Progenitor cell of endocrine pancreas (in vitro differentiated cells): ENCODE results near the gene NTS. TPM values are rescaled to one million over a fixed set of nuclear protein-coding genes. Genes with fewer than 3 reads are reported as not detected.

ENCODE experiments used
- DNase-seq: peaks from one replicate; pipeline ENCODE4 v3.0.0; 2021; ENCODE audit warnings: low spot score; ENCODE audit not compliant: unreplicated experiment
- H3K27ac Mint-ChIP-seq: 2 replicates; pipeline ENCODE4 v1.8.0; 2021; ENCODE audit warnings: mild to moderate bottlenecking, moderate library complexity, mixed read lengths
- H3K27me3 Mint-ChIP-seq: 2 replicates; pipeline ENCODE4 v1.8.0; 2021; ENCODE audit warnings: mixed read lengths
- H3K36me3 Mint-ChIP-seq: 2 replicates; pipeline ENCODE4 v1.8.0; 2022; ENCODE audit warnings: mixed read lengths; ENCODE audit not compliant: insufficient read depth
- H3K4me1 Mint-ChIP-seq: 2 replicates; pipeline ENCODE4 v1.8.0; 2021; ENCODE audit warnings: low read depth, mixed read lengths
- H3K4me3 Mint-ChIP-seq: 2 replicates; pipeline ENCODE4 v1.8.0; 2021; ENCODE audit warnings: low read depth, mild to moderate bottlenecking, moderate library complexity, mixed read lengths
- H3K9me3 Mint-ChIP-seq: 2 replicates; pipeline ENCODE4 v1.8.0; 2021; ENCODE audit warnings: low read depth, mixed read lengths
- CTCF ChIP-seq: fragments of 200-600 bp; sonication (generic); IDR thresholded peaks from one replicate; pipeline ENCODE4 v1.5.0; 2021; ENCODE audit warnings: antibody characterized with exemption, mild to moderate bottlenecking; ENCODE audit not compliant: unreplicated experiment
- total RNA-seq: library from RNA; stranded (reverse); gene quantifications from 2 replicates; pipeline ENCODE4 v1.2.1, GENCODE V29; 2021

Gene NTS
- total RNA-seq, 1 donor from 2014 or later = 3.6 TPM

GRCh38 chr12:85849344-85849743 lies 24.8 kb upstream of the NTS start:
- H3K4me1 Mint-ChIP-seq = peaks cover 3% of the 10 kb centered on the region
- H3K27ac Mint-ChIP-seq = no peak overlapping the region
- no peak for DNase-seq
- TF ChIP-seq CTCF = no peak
- no peaks in the 10 kb centered on the region for H3K36me3 Mint-ChIP-seq
- H3K9me3 Mint-ChIP-seq = peaks cover 4% of the 10 kb centered on the region
- H3K4me3 Mint-ChIP-seq = no peak overlapping the region
- no peaks in the 10 kb centered on the region for H3K27me3 Mint-ChIP-seq

GRCh38 chr12:85855305-85855704 lies 18.8 kb upstream of the NTS start:
- no peak for TF ChIP-seq CTCF
- no peaks in the 10 kb centered on the region for H3K36me3 Mint-ChIP-seq
- no peak overlapping the region for H3K27ac Mint-ChIP-seq
- H3K4me1 Mint-ChIP-seq = no peaks in the 10 kb centered on the region
- no peaks in the 10 kb centered on the region for H3K27me3 Mint-ChIP-seq
- DNase-seq = no peak
- H3K9me3 Mint-ChIP-seq = peaks cover 7% of the 10 kb centered on the region
- H3K4me3 Mint-ChIP-seq = no peak overlapping the region

- peaks cover 7% of the 10 kb centered on the region for H3K9me3 Mint-ChIP-seq
- TF ChIP-seq CTCF = no peak
Measured at GRCh38 chr12:85856966-85857365, 17.1 kb upstream of the NTS start.

GRCh38 chr12:85865890-85866289 lies 8.2 kb upstream of the NTS start:
- DNase-seq = no peak
- H3K36me3 Mint-ChIP-seq = no peaks in the 10 kb centered on the region
- no peaks in the 10 kb centered on the region for H3K4me1 Mint-ChIP-seq
- TF ChIP-seq CTCF = no peak
- no peak overlapping the region for H3K27ac Mint-ChIP-seq
- H3K4me3 Mint-ChIP-seq = no peak overlapping the region
- peaks cover 1% of the 10 kb centered on the region for H3K9me3 Mint-ChIP-seq
- H3K27me3 Mint-ChIP-seq = peaks cover 4% of the 10 kb centered on the region

More at GRCh38 chr12:85856966-85857365, 17.1 kb upstream of the NTS start:
- Mint-ChIP-seq H3K27ac (no peak overlapping the region), H3K36me3 (no peaks in the 10 kb centered on the region), H3K27me3 (no peaks in the 10 kb centered on the region), H3K4me3 (no peak overlapping the region), H3K4me1 (no peaks in the 10 kb centered on the region)
- DNase-seq = no peak

GRCh38 chr12:85866986-85867776 lies 6.9 kb upstream of the NTS start:
- no peaks in the 10 kb centered on the region for H3K4me1 Mint-ChIP-seq
- TF ChIP-seq CTCF = peak; percentile 79
- no peaks in the 10 kb centered on the region for H3K36me3 Mint-ChIP-seq
- H3K27ac Mint-ChIP-seq = no peak overlapping the region
- no peaks in the 10 kb centered on the region for H3K9me3 Mint-ChIP-seq
- H3K4me3 Mint-ChIP-seq = no peak overlapping the region
- peaks cover 4% of the 10 kb centered on the region for H3K27me3 Mint-ChIP-seq
- no peak for DNase-seq
